ENCODE results near the gene CDC42EP4. TPM values are rescaled to one million over a fixed set of nuclear protein-coding genes. Genes with fewer than 3 reads are reported as not detected.
A peak's percentile ranks its signal among the peaks of the same experiment; 100 is the strongest.

Gene CDC42EP4
- polyA plus RNA-seq, 1 donor from 2014 or later: 19.4 TPM

DNA sequence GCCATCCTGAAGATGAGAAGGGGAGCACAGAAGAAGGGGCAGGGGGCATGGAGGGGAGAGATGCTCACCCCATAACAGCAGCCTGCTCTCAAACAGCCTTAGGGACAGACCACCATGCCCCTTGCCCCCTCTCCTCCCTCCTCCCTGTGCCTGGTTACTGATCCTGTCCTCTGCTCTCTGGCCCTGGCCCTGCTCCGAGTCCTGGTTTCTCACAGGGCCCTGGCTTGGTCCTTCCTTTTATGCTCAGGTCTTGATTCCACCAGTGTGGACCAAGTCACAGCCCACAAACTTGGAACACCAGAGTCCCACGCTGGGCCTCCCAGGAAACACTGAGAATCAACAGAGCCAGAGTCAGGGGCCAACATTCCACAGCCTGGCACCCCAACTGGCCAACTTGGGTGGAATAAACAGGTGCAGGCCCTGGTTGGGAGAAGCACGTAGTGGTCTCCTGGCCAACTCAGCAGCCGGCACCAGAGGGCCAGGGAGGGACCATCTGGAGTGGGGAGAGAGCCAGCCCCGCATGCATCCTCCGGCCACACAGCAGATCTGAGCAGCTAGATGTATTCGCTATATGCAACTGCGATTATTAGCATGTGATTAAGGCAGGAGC is 44.9 kb upstream of the CDC42EP4 start:
- Histone ChIP-seq H4K20me1 (ENCODE audit: insufficient read depth) (no peaks in the 10 kb centered on the region), H3K9ac (ENCODE audit: low read length) (no peak overlapping the region), H3K4me3 (ENCODE audit: low read length) (no peak overlapping the region), H3K27ac (ENCODE audit: low read length) (peak overlapping the region; percentile 61), H3K4me2 (ENCODE audit: low read length) (no peak overlapping the region), H3K27me3 (ENCODE audit: insufficient read depth, low read depth, low read length) (no peaks in the 10 kb centered on the region), H3K9me3 (ENCODE audit: low read length) (no peaks in the 10 kb centered on the region), H2AFZ (ENCODE audit: low read depth, low read length) (no peak overlapping the region), H3K79me2 (replicated peaks; ENCODE audit: insufficient read depth, low read length) (no peaks in the 10 kb centered on the region), H3F3A (ENCODE audit: insufficient read depth, low read length, poor library complexity, severe bottlenecking) (no peaks in the 10 kb centered on the region), H3K36me3 (ENCODE audit: insufficient read depth, low read length) (no peaks in the 10 kb centered on the region), H3K9me2 (ENCODE audit: insufficient read depth, low read length) (no peaks in the 10 kb centered on the region)
- no peak for TF ChIP-seq EP300 (conservative IDR thresholded peaks at IDR 0.05; ENCODE audit: poor library complexity, severe bottlenecking)
- no peak for TF ChIP-seq MXI1 (conservative IDR thresholded peaks at IDR 0.05; ENCODE audit: poor library complexity, severe bottlenecking)
- no peak for TF ChIP-seq CTCF (IDR thresholded peaks at IDR 0.05; ENCODE audit: poor library complexity, severe bottlenecking)
- TF ChIP-seq RAD21 (conservative IDR thresholded peaks at IDR 0.05): no peak
- no peak for TF ChIP-seq SMC3 (conservative IDR thresholded peaks at IDR 0.05; ENCODE audit: poor library complexity)
- no peak for TF ChIP-seq EZH2 (IDR thresholded peaks at IDR 0.05; ENCODE audit: borderline replicate concordance, insufficient read depth, low read length, poor library complexity, severe bottlenecking)
- TF ChIP-seq, protein P1, sequence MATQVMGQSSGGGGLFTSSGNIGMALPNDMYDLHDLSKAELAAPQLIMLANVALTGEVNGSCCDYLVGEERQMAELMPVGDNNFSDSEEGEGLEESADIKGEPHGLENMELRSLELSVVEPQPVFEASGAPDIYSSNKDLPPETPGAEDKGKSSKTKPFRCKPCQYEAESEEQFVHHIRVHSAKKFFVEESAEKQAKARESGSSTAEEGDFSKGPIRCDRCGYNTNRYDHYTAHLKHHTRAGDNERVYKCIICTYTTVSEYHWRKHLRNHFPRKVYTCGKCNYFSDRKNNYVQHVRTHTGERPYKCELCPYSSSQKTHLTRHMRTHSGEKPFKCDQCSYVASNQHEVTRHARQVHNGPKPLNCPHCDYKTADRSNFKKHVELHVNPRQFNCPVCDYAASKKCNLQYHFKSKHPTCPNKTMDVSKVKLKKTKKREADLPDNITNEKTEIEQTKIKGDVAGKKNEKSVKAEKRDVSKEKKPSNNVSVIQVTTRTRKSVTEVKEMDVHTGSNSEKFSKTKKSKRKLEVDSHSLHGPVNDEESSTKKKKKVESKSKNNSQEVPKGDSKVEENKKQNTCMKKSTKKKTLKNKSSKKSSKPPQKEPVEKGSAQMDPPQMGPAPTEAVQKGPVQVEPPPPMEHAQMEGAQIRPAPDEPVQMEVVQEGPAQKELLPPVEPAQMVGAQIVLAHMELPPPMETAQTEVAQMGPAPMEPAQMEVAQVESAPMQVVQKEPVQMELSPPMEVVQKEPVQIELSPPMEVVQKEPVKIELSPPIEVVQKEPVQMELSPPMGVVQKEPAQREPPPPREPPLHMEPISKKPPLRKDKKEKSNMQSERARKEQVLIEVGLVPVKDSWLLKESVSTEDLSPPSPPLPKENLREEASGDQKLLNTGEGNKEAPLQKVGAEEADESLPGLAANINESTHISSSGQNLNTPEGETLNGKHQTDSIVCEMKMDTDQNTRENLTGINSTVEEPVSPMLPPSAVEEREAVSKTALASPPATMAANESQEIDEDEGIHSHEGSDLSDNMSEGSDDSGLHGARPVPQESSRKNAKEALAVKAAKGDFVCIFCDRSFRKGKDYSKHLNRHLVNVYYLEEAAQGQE (IDR thresholded peaks at IDR 0.05; ENCODE audit: borderline replicate concordance): no peak
- TF ChIP-seq TAF1 (IDR thresholded peaks at IDR 0.05; ENCODE audit: low read depth): no peak

- Histone ChIP-seq H3K9ac (ENCODE audit: low read length) (no peak overlapping the region), H3K27me3 (ENCODE audit: insufficient read depth, low read depth, low read length) (no peaks in the 10 kb centered on the region), H3K4me3 (ENCODE audit: low read length) (no peak overlapping the region), H3F3A (ENCODE audit: insufficient read depth, low read length, poor library complexity, severe bottlenecking) (no peaks in the 10 kb centered on the region), H3K9me3 (ENCODE audit: low read length) (no peaks in the 10 kb centered on the region), H3K27ac (ENCODE audit: low read length) (no peak overlapping the region), H3K79me2 (replicated peaks; ENCODE audit: insufficient read depth, low read length) (no peaks in the 10 kb centered on the region), H2AFZ (ENCODE audit: low read depth, low read length) (no peak overlapping the region), H3K4me2 (ENCODE audit: low read length) (no peak overlapping the region), H3K9me2 (ENCODE audit: insufficient read depth, low read length) (no peaks in the 10 kb centered on the region), H3K36me3 (ENCODE audit: insufficient read depth, low read length) (no peaks in the 10 kb centered on the region), H4K20me1 (ENCODE audit: insufficient read depth) (no peaks in the 10 kb centered on the region)
- TF ChIP-seq, protein P1 (IDR thresholded peaks at IDR 0.05; ENCODE audit: borderline replicate concordance): no peak
- TF ChIP-seq RAD21 (conservative IDR thresholded peaks at IDR 0.05) (no peak), SMC3 (conservative IDR thresholded peaks at IDR 0.05; ENCODE audit: poor library complexity) (no peak), EZH2 (IDR thresholded peaks at IDR 0.05; ENCODE audit: borderline replicate concordance, insufficient read depth, low read length, poor library complexity, severe bottlenecking) (no peak)
Observed at GRCh38 chr17:73354423-73355284, 42.9 kb upstream of the CDC42EP4 start.

Data from neural cell (in vitro differentiated cells).